NCI-H128 (cell line): ENCODE measurements around the gene LANCL2.

Source experiments
- DNase-seq: peaks from one replicate; lab custom pipeline; 2025; ENCODE audit not compliant: unreplicated experiment; lab: John Stamatoyannopoulos, UW

Gene LANCL2

DNA sequence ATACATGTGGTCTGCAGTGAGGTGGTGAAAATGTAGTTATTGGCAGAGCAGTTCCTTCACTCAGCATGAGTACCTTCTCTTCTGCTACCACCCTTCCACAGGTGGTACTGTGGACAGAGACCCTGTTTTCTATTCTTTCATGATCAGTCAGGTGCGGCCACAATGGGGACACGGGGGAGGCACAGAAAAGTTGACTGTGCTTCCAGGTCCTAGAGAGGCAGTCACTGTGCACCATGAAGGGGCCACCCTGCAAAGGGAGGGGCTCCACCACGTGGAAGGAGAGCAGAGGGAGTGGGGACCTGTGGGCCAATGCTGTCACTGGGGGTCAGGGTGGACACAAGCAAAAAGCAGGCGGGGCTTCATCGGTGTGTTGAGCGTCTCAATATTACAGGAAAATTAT is 3.6 kb upstream of the LANCL2 start:
- no peak for DNase-seq

DNA sequence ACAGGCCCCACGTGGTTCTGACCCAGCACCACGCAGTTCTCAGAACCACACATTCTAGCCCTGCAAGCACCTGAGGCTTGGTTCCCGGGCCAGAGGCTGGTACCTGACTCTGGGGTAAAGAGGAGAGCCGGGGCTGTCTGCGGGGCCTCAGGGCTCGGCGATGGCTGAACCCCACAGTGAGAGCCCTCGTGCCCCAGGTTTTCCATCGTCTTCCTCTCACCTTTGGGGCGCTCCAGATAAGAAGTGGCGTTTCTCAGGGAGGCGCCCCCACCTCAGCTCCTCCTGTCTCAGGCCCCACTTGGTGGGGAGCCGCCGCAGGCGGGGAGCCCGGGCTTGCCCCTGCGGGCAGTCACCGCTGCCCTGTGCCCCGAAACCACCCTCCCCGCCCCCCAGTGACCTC is 2.2 kb upstream of the LANCL2 start:
- DNase-seq = no peak

DNA sequence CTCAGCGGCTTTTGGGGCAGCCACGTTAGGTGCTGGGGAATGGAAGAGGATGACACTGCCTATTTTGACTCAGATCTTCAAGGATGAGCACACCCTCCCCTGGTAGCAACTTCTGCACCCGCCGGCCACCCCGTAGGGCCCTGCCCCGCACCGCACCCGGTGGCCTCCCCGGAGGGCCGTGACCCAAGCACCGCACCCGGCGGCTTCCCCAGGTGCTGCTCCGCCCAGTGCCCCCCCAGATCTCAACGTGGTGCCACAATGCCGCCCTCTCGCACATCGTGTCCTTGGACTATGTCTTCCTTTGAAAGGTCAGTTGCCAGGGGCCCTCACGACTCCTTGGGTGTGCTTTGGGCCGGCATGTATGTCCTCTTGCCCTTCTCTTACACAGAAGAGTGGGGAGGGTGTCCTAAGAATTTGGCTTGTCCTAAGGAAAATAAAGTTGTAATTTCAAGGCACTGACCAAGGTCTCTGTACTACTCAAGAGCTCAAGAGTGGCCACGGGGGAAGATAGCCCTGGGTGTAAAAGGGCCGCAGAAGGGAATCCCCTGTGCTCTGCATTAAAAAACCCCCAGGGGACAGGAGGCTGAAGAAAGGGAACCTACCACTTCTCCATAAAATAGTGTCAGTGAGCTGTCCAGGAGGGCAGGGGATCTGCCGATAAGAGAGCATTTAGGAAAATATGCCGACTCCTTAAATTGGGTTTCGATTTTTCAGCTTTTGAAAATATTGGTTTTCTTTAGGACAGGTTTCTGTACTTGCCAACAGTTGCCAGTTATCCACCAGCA is 1.6 kb upstream of the LANCL2 start:
- no peak for DNase-seq

- peak; percentile 88 for DNase-seq
These were observed 731 bp downstream of the LANCL2 start for GRCh38 chr7:55365675-55366460.

DNA sequence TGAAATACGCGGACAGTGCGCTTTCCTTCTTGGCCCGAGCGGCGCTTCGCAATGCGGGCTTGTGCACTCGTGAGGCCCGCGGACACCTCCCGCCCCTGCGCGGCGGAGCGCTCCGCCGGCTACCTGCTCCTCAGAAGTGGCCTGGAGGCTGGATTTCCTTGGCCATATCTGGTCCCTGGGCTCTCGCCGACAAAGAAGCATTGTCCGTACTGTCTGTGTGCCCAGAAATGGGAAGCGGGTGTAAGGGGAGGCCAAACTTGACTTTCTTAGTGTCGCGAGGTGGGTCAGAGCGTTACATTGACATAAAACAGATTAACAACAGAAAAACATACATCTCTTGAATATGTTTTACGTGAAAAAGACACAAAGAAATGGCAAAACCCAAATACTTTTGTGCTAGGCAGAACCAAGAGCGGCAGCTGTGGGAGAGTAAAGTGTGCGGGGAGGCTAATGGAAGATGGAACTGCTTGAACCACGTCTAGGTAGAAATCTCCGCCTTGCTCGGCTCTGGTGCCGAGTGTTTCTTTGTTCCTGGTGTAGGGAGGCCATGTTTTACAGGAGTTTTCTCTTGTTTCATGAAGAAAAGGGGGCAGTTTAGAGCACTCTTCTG is 1.4 kb downstream of the LANCL2 start:
- DNase-seq = no peak

GRCh38 chr7:55367283-55367840 is 2.2 kb downstream of the LANCL2 start:
- no peak for DNase-seq

DNA sequence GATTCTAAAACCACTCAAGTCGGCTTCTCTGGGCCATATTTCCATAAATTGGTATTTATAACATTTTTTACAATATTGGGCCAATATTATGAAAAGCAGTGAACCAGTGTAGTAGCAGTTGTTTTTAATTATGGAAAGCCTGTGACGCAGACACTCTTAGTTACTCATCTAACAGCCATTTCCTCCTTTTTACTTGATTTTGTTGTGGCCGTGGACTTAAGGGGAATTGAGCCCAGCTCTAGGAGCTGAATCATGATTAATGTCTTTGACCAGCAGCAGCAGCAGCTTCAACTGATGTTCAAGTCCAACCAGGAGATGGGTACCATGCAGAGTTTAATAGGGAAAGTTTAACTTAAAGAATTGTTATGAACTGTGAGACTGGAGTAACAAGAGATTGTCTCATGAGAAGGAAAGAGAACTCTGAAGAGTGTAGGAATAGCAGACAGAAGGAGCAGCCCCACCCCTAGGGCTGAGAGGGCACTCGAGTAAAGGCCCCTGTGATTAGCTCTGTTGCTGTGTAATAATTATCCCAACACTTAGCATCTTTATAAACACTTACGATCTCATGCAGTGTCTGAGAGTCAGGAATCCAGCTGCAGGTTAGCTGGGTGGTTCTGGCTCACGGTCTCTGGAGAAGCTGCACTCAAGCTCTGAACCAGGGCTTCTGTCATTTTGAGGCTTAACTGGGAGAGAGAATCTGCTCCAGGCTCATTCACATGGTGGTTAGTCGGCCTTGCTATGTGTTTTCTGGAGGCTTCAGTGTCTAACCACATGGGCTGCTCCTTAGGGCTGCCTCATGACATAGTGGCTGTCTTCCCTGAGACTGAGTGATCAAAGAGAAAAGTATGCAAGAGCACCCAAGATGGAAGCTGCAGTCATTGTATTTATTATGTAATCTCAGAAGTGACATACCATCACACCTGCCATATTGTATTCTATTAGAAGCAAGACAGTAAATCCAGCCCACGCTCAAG is 4.6 kb downstream of the LANCL2 start:
- DNase-seq = no peak

- DNase-seq = no peak
These were observed 9.1 kb downstream of the LANCL2 start for GRCh38 chr7:55374213-55374612.

GRCh38 chr7:55375237-55375636 is 10.1 kb downstream of the LANCL2 start:
- DNase-seq = no peak

DNA sequence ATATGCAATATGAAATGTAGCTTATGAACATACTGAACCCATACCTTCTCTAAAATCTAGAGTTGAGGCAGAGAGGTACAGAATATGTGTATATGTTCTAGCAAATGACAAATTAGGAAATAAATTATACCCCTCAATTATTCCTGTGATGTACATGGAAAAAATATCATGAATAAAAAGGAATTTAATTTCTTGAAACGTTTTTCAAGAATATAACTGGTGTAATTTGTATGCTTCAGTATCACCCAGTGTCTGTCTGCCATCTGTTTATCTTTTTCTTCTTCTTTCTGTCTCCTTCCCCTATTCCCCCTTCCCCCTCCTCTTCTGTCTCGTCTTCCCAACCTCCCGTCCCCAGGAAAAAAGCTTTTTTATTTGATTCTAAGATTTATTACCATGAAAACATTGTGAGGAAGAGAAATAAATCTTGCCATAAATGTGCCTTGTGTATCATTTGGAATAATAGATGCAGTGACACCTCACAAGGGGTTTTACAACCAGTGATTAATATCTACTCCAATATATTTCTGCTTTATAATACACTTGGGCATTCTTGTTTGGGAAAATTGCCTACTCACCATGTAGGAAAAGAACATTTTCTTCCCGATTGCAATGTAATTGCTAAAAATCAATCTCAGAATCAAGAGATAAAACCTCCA is 12.2 kb downstream of the LANCL2 start:
- DNase-seq = no peak

DNA sequence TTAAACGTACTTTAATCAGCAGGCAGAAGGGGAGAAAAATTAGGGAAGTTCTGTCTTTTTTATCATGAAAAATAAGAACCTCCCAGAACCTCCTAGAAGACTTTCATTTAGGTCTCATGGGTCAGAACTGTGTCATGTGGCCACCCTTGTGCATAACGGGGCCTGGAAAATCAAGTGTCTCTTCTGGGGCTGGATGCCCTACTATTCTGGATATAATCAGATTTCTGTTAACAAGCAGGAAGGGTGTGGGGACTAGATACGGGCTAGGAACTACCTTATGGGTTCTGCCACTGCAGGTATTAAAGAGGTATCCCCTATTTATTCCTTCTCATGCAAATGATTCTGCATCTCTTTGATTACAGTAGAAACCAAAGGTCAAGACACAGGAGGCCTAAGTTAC is 14.1 kb downstream of the LANCL2 start:
- DNase-seq = no peak

GRCh38 chr7:55381189-55381588 is 16.1 kb downstream of the LANCL2 start:
- DNase-seq = no peak

DNA sequence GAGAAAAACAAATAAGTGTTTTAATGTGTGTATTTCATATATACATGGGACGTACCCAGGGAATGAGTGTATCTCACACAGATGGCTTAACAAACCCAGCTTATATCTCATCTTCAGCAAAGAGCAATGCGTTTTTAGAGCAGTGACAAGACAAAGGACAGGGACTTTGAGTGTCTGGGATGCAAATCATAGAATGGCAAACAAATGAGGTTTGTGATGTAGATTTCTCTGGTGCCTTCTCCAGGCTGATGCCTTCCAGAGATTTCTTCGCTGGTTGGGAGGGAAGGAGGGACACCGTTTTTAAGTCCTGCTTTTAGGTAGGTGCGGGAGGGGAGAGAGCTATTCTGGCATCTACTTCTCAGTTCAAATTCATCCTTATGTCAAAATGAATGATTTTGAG is 16.6 kb downstream of the LANCL2 start:
- no peak for DNase-seq

DNA sequence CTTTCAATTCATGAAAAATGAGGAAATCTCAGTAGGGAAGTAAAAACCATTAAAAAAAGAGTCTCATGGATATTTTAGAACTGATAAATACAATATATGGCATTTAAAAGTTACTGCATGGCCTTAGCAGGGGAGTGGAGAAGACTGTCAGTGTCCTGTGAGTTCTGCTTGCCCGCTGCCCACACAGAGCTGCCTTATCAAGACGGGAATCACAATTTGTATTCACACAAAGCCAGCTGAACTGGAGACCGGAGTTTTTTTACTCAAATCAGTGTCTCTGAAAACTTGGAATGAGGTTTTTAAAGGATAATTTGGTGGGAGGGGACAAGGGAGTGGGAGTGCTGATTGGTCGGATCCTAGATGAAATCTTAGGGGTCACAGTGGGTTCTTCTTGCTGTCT is 17.1 kb downstream of the LANCL2 start:
- DNase-seq = no peak

DNA sequence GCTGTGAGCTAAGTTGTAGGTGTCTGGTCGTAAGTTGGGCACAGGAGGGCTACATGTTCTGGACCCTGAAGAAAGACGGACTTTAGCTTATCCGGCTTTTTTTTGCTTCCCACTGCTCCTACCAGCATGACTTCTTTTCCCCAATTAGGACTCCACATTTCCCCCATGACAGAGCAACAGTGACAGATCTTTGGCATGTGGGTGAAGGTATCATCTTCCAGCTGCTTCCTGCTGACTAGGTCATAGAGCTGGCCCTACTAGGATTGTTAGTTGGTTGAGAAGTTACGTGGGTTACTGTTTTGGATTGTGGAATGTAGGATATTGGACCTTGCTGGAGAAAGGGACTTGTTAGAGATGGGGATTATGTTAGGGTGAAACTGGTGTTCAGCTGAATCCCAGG is 21.4 kb downstream of the LANCL2 start:
- no peak for DNase-seq

DNA sequence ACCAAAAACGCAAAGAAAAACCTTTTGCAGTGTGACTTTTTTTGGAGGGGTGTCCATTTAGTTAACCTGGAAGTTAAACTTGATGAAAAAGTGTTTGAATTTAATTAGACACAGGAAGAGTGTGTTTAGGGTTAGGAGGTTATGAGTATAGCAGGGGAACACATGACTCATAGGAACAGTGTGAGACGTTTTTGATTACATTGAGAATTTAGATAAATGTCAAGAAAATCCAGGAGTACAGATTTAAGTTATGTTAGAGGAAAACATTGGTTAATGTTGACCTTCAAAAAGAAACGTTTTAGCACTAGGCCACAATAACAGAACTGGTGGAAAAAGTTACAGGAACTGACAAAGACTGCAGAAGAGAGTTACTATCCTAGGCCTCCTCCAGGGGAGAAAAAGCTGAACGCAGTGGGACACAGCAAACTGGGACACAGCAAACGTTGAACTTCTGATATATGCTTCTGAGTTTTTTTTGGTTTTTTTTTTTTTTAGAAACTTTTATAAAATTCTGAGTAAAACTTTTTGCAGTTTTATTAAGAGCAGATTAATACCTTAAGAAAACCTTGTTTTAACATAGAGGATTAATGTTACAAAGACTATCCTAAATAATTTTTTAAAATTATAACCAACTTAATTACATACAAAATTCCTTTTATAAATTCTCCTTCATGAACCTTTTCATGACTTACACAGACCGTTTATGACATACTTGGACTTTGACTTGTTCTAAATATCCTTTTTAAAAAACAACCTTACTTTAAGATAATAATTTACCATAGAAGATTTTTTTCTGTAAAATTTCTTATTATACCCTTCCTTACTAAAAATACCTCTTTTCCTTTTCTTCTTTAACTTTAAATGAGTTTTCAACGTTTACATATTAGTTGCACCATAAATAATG is 22.2 kb downstream of the LANCL2 start:
- DNase-seq = no peak

DNA sequence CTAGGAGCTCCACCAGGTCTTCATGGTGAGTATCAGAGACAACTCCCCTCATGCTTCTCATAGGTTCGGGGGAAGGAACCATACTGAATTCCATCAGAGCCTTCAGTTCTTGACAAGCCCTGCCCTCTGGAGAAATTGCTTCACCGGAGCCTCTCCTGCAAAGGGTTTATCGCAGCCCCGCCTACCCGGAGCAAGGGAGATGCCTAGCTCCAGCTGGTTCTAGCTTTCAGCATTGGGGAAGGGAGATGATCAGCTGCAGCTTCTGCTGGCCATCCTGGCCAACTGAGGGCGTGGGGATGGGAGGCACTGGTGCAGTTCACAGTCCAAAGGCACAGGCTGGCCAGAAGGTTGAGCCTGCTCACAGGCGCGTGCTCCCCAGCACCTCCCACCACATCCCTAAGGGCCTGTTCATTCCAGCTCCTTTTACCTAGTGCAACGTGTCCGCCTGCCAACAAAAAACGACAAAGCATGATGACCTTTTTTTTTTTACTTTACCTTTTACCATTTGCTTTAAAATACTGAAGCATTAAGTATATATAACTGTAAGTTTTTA is 31.2 kb downstream of the LANCL2 start:
- no peak for DNase-seq

GRCh38 chr7:55397617-55398016 is 32.5 kb downstream of the LANCL2 start:
- DNase-seq = no peak

DNA sequence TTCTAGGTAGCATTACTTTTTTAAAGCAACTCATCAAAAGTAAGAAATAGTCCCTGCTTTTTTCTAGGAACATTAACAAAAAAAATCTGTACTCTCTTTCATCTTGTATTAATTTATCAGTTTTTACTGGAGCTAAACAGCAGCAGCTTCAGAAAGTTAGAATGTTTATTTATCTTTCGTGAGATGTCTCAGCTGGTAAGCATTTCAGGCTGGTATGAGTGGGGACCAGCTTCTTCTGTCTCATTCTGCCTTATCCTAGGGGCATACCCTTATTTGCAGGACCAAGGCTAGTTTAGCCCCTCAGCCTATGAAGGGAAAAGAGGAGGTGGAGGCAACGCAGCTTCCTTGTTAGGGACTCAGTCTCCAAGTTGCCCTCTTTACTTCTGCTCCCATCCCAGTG is 35.1 kb downstream of the LANCL2 start:
- no peak for DNase-seq
